ENCODE results near the gene STKLD1.
A peak's percentile ranks its signal among the peaks of the same experiment; 100 is the strongest.

DNA sequence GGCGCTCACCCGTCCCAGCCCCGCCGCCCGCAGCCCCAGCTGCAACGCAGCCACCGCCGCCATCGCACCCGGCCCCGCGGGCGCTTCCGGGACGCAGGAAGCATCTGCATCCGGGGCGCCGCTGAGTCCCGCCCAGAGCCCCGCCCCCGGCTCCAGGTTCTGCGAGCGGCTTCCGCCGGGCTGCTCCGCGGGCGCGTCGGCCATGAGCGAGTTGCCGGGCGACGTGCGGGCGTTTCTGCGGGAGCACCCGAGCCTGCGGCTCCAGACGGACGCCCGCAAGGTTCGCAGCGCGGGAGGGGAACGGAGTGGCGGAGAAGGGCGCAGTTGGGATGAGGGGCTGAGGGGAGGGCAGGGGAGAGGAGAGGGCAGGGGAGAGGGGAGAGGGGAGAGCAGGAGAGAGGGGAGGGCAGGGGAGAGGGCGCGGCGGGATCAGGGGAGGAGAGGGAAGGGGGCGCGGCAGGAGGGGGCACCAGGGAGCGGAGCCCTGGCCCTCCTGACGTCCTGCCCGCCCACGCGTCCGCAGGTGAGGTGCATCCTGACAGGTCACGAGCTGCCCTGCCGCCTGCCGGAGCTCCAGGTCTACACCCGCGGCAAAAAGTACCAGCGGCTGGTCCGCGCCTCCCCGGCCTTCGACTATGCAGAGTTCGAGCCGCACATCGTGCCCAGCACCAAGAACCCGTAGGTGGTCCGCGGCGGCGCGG is 19.6 kb upstream of the STKLD1 start, which contains the start of the genes SURF1 and SURF2:
- TF ChIP-seq ZNF274 (IDR thresholded peaks at IDR 0.05; ENCODE audit: low read depth, low read length) (no peak), YY1 (IDR thresholded peaks at IDR 0.05; ENCODE audit: insufficient read depth, insufficient read length) (peak; percentile 55), SUZ12 (IDR thresholded peaks at IDR 0.05; ENCODE audit: extremely low read depth, insufficient read depth, insufficient read length) (no peak)
